NCI-H2081 (cell line): ENCODE measurements around the gene E2F2.

Source experiments
- DNase-seq, 2 experiments: peaks; one replicate each; lab custom pipeline; 2025; lab: John Stamatoyannopoulos, UW

The E2F2 gene

DNA sequence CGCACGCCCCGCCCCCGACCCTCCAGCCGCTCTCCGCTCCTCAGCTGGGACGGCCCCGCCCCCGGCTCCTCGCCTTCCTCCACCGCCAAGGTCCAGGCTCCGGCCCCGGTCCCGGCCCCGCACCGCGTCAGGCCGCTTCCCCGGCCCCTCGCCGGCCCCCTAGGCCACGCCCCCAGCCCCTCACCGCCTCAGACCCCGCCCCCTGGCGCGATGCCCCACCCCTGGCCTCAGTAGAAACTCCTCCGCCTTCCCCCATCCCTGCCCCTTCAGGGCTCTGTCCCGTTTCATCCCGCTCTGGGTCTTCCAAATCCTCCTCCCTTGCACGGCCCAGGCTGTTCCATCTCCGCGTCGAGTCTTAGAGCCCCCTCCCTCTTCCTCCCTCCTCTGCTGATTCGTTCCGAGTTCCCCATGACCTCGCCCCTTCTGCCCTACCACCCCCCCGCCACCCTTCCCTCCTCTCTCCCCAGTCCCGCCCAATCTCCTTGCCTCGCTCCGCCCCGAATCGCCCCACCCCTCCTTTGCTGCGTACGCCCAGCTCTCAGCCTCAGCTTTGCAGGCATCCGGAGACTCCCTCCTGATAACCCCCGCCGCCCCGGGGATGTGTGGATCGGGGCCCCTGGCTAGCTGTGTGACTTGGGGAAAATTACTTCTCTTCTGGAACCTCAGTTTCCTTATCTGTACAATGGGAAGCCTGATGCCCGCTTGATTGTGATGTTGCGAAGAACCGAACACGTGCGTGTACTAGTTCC is 46.6 kb downstream of the E2F2 start:
- peak; percentile 79 to 82 for DNase-seq

DNA sequence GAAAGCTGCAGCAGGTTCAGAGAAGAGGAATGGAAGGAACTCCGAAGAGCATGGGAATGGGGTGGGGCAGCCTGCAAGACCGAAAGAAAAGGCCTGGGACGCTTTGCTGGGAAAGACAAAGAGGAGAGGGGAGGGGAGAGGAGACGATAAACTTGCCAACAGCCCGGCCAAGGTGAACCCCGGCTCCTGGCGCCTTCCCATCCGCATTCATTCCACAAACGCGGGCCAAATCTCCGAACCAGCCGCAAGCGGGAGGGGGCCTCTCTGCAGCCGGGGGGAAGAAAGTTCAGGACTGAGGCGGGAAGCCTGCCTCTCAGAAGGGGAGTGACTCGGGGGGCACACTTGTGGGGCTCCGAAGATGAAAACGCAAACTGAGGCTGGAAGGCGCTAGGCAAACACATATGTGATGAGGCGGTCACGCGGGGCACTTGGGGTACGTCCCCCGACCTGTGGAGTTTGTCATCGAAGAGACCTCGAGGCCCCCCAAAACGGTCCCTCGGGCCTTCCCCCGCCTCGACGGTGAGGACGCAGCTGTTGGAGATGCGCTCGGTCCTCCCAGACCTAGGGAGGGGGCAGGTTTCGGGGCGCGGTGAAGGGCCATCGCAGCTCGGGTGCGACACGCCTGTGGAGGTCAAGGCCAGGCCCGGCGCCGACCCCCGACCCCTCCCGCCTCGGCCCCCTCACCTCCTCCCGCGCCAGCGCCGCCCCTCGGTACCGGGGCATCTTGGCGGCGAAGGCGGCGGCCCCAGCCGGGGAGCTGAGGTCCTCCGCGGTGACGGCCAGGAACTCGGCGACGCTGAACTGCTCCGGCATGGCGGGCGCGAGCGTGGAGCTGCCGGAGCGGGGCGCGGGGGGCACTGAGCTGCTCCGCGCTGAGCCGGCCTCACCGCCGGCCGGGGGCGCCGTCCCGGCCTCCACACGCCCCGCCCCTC is 47.4 kb downstream of the E2F2 start, which contains the start of gene ASAP3:
Gene ASAP3, minus strand, starts transcription at position 859 of the 932 bp plus-strand sequence. Its CDS starts 46 bp downstream, at position 813.
- peak in 1 of 2 experiments; percentile 46 for DNase-seq

DNA sequence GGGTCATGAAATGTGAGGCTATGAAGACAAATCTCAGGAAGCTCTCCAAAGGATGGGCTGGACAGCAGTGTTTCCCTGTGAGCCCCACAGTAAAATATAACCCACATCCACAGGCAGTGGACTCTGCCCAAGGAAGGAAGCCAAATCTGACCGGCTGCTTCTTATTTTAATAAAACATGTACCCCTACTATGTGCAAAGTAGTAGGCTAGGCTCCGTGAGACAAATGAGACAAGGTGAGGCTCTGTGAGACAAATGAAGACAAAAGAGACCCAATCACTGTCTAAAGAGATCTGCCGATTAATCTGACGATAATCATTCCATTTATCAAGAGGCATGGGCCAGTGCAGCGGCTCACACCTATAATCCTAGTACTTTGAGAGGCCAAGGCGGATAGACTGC is 49.1 kb downstream of the E2F2 start:
- no peak for DNase-seq

DNA sequence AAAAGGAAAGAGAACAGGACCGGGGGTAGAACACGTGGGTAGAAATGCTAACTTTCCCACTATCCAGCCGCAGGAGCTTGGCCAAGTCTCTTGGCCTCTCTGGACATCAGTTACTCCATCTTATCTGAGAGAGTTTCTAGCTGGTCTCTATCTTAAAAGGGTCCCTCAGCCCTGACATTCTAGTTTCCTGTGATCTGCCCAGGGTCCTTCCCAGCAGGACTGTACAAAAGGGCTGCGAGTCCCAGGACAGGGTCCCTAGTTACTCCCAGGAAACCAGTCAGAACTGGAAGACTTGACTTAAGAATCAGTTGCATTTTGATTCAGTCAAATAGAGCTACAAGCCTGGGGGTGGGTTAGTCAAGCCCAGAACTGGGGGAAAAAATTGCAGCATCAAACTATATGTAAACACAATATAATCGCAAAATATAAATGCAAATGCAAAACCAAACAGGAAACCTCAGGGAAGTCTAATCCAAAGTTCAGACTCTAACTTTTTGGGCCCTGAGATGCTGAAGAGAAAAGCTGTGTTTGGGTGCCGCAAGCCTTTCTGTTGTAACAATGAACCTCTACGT is 49.9 kb downstream of the E2F2 start:
- no peak for DNase-seq

DNA sequence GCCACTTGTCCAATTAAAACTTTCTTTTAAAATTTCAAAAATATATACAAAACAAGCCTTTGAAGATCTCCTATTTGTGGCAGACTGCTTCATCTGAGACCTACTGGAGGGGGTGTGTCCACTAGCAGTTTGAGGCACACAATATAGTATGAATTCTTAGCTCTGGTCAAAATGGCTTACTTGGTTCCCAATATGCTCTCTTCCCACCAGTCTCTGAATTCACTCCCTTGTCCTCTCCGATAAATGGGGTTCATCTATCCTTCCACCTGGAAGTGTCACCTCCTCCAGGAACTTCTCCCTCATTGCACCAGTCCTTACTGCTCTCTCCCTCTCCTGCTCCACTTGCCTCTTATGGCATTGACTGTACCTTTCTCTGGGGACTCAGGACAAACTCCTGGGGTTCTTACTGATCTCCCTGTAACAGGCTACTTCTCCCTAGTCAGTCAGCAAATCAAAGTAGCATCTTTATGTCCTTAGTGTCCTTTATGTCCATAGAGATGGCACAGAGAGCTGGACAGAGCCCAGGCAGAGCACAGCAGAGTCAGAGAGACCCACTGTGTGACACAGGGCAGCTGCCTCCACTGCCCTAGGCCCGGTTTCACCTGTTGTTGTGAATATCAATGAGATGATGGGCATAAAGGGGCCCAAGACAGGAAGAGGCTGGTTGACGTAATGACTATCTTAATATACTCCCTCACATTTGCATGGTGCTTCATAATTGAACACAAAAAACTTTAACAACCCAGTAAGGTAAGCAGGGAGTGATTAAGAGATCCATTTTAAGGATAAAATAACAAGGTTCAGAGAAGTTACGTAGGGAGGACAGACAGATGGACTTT is 50.6 kb downstream of the E2F2 start:
- DNase-seq = no peak

DNA sequence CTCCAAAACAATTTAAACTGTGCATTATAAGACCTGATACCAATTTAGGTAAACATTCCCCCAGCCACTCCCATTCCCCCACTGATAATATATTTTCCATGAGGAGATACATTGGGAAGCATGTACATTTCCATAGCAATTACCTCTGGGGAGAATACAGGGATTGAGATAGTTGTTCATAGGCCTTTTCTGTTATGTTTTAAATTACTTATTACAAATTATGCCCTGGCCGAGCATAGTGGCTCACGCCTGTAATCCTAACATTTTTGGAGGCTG is 51.4 kb downstream of the E2F2 start:
- no peak for DNase-seq

DNA sequence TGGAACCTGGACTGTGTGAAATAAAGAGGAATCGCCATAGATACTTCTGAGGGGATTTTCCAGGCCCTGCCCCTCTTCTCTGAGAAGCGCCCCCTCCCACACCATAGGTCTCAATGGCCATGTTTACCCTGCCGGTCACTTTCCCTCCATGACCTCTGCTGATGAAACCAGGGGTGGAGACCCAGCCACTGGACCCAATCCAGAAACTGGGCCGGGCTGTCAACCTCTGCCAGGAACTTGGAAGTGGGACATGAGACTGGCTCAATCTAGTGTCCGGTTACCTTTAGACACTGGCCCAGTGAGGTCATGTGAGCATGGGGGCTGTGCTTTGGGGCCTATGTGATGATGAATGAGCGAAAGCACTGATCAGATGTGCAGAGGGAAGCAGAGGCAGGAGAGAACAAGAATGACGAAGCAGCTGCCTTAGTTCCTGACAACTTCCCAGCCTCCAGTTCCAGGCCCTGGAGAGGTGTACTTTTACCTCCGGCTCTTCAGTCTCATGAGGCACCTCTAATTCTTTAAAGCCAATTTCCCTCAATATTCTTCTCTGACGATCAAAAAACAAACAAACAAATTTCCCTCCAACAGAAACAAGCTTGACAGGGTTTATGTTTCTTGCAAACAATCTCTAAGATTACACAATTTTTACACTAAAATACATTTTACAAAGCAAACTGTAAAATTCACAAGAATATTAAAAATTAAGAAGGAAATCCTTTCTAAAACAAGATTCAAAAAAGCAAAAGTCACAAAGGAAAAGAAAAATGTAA is 52.0 kb downstream of the E2F2 start:
- DNase-seq = no peak

DNA sequence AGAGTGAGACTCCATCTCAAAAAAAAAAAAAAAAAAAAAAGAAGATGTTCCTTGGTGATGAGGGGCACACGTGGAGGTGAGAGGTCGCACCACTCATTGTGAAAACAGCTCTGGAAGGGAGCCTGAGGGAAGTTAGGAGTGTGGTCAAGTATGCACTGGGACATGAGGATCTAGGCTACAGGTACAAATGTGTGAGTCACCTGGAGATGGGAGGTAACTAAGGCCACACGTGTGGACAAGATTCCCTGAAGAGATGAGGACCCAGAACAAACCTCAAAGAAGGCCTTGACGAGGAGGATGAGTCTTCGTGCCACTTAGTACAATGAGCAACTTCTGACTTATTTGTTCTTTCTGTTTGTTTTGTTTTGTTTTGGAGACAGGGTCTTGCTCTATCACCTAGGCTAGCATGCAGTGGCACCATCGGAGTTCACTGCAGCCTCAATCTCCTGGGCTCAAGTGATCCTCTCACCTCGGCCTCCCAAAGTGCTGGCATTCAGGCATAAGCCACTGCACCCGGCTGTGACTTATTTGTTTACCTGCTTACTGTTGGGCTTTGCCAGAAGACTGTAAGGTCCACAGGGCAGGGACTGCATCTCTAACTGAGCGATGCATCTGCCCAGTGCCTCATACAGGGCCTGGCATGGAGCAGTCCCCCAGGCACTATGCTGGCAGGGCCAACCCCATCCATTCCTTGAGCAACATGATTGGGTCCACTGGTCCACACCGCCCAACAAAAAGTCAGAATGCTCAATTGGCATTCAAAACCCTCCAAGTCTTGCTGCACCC is 53.5 kb downstream of the E2F2 start:
- DNase-seq = no peak

DNA sequence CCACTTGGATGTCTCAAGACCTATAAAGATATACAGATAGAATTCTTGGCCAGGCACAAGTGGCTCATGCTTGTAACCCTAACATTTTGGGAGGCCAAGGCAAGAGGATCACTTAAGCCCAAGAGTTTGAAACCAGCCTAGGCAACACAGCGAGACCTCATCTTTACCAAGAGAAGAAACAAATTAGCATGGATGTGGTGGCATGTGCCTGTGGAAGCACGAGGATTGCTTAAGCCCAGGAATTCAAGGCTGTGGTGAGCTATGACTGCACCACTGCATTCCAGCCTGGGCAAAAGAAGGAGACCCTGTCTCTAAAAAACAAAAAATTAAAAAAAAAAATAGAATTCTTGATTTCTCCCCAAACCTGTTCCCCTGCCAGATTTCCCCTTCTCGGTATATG is 55.4 kb downstream of the E2F2 start:
- no peak for DNase-seq

DNA sequence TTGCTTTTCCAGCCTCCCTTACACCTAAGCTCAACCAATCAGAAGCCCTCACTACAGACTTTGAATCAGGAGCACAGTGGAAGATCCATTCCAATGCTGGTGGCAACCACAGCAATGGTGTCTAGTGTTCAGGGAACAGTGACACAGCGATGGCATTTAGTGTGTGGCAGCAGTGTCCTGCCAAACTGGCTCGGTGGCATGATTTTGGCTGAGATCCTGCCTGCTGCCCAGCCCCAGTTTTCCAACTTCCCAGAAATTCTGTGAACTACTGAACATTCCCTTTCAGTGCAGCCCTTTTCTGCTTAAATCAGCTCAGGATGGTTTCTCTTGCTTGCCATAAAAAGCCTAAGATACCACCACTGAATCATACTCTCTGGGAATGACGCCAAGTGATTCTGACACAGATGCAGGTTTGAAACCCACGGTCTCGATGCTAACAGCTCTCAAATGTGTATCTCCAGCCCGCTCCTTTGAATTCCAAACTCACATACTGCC is 55.9 kb downstream of the E2F2 start:
- no peak for DNase-seq

DNA sequence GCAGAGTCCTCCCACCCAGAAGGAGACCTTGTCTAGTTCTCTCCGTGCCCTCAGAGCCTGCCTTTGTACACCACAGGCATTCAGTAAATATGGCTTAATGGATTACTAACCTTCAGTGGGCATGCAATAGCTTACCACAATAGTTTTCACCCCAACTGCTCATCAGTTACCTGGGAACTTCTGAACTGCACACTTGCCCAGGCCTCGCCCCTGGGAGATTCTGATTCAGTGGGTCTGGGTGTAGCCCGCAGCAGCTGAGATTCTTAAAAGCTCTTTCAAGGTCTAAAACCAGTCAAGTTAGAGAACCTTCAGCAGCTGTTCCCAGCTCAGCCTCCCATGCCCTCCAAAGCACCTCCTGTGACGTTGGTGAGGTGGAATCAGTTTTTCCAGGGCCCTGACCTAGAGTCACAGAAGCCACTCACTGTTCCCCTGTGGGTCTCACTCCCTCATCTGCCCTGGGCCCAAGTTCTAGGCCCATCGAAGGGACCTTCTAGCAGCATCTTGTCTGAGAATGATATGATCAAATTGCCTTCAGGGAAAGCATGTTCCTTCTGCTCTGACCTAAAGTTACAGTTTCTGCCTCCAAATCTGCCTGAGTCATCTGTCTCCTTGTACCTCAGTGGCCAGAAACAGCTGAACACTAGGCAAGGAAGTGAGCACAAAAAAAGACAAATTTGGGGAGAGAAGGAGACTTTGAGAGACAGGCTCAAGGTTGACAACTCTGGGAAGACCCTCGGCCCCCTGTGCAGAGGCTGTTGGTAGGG is 57.8 kb downstream of the E2F2 start:
- DNase-seq = no peak

DNA sequence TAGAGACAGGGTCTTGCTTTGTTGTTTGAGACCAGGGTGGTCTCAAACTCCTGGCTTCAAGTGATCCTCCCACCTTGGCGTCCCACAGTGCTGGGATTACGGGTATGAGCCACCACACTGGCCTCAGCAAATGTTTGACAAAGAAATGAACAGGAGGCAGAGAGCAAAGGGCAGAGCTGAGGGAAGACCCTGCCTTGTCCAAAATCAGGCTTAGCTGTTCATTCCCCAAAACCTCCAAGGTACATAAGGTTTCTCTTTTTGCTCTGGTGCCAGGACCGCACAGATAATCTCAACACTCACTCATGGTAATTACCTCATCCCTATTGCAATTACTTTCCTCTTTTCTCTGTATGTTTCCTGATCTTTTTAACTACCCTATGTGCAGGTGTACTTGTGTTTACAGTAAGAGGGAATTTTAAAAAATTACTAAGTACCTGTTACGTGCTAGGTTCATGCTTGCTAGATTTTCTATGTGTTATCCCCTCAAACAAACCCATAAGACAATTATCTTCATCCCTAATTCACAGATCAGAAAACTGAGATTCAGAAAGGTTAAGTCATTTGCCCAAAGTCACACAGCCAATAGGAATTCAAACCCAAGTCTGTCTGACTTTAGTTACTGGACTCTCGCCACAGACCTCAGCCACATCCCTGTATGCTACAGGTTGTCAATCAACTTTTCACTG is 58.5 kb downstream of the E2F2 start:
- DNase-seq = no peak

DNA sequence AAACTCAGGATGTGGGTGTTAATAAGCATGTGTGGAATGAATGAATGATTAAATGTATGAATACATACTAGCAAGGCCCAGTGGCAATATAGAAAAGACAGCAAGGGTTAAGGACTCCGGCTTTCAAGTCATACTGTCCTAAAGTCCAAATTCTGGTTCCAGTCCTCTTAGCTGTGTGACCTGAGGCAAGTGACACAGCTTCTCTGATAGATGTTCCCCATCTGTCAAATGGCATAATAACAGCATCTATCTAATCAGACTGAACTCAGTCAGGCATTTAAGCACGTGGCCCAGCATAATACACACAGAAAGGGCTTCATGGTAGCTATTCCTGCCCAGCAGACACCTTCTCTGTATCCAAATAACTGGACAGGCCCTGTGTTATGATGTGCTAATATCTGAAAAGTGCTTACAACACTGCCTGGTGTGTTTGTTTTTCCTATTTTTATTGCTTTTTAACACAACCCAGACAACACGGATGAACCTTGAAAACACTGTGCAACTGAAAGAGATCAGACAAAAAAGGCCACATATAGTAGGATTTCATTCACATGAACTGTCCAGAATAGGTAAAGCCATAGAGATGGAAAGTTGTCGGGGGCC is 59.5 kb downstream of the E2F2 start:
- DNase-seq = no peak

DNA sequence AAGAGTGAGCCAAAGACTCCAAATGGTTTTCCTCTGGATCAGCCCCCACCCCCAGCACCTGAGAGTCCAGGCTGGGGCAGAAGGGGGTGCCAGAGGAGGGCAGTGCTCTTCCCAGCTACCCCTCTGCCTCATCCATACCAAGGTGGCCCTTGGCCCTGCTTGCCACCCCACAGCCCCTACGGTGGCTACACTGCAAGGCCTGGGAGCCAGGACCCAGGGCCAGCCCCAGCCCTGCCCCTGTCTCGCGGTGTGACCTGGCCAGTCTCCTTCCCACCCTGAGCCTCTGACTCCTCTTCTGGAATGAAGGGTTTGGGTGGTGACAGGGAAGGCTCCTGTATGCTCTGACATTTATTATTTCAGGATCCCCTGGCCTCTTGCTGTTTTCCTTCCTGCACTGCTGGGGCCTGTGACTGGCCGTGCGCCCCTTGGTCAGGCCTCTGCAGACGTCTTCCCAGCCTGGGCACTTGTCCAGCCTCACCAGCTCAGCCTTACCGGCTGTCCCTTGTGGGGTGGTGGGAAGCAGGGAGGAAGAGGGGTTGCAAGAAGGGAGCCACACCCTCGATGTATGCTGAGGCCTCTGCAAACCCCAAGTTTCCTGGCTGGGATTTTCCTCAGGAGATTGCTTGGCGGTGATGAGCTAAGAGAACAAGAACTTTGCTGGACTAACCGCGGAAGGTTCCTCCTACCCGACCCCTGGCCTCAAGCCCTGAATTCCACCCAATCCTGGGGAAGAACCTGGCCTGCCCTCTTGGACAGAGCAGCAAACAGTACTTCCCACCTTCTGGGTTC is 60.6 kb downstream of the E2F2 start:
- DNase-seq = no peak

DNA sequence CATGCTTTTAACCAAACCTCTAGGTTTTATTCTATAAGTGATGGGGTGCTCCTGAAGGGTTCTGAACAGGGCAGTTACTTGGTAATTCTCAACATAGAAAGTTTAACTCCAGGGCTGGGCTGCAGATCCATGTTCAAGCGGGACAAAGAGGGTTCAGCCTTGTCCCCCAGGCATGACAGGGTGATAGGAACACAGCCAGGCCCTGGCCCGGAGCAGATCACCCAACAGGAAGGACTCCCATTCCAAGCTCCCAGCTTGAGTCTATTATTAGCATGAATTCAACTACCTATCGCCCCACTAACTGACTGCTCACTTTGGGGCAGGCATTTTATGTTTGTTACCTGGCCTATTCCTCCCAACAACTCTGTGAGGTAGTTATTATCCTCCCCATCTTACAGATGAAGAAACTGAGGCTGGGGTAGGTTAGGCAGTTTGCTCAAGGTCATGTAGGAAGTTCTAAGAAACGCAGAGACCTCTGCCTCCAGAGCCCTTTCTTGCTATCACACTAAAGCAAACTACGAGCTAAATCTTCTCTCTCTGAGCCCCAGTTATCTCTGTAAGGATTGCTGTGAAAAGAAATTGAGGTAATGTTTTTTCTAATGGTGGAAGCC is 61.6 kb downstream of the E2F2 start:
- DNase-seq = no peak

DNA sequence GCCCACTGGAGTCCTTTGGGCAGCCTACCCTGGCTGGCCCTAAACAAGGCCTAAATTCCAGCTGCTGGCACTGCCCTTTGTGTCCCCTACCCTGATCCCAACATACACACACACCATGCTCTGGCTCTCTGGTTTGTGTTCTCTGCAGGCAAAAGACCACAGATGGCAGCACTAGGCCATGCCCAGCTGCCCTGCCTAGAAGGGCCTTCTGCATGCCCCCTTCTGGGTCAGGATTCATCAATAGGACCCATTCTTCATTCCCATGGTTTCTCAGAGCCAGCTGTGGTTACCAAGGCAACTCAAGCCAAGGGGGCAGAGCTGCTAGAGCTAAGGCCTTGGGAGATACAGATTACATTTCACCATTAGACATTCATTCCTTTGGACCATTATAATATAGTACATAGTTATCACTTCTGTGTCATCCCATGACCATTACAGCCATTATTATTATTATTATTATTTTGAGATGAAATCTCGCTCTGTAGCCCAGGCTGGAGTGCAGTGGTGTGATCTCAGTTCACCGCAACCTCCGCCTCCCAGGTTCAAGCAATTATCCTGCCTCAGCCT is 64.5 kb downstream of the E2F2 start:
- no peak for DNase-seq

DNA sequence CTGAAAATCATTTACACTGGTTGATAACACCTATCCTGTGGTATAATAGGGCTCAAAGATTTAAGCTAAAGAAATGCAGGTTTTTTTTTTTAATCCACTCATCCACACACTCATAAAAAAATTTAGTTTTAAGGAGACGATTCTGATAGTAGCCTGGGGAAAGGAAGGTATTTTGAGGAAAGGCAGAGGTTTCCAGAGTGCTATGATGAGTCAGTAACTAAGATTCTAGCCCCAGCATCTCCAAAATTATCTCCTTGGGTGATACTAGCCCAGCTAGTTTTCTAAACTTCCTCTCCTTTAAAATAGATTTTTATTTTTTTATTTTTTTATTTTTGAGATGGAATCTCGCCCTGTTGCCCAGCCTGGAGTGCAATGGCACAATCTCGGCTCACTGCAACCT is 67.7 kb downstream of the E2F2 start:
- DNase-seq = no peak
